Urinary bladder (tissue), 4 donors: ENCODE data around the gene RBM20. TPM values are rescaled to one million over a fixed set of nuclear protein-coding genes. Genes with fewer than 3 reads are reported as not detected.
A peak's percentile ranks its signal among the peaks of the same experiment; 100 is the strongest.
"Not testable (repeated sequence)": the region's sequence is repeated elsewhere in the genome, so short reads cannot be mapped to it uniquely, and the experiment has no call there.

Source experiments
- DNase-seq: peaks from one replicate; pipeline ENCODE4 v3.0.0-alpha.2; 2015; ENCODE audit errors: extremely low spot score
- H3K27ac ChIP-seq: one replicate; pipeline ENCODE4 v1.5.1; 2013; ENCODE audit warnings: low read depth, mild to moderate bottlenecking, moderate library complexity
- H3K36me3 ChIP-seq: one replicate; pipeline ENCODE4 v1.6.1; 2013; ENCODE audit warnings: mild to moderate bottlenecking, moderate library complexity; ENCODE audit not compliant: insufficient read depth
- H3K4me1 ChIP-seq: one replicate; pipeline ENCODE4 v1.6.1; 2013; ENCODE audit warnings: mild to moderate bottlenecking, moderate library complexity; ENCODE audit not compliant: insufficient read depth
- H3K4me3 ChIP-seq: one replicate; pipeline ENCODE4 v1.5.1; 2013; ENCODE audit warnings: low read depth, low read length
- WGBS: extraction: QIAGEN DNeasy Blood & Tissue Kit; methylation state at CpG from one replicate; pipeline ENCODE4 v1.1.7; 2013; 5-methylcytosine and 5-hydroxymethylcytosine counted together
- polyA plus RNA-seq: library from polyadenylated mRNA; stranded (reverse); fragments of 200-250 nt; gene quantifications from one replicate; pipeline ENCODE4 v1.2.3, GENCODE V29; 2013
- total RNA-seq: library from RNA; depleted of rRNA; stranded (reverse); fragments of >200 nt; gene quantifications from one replicate; pipeline ENCODE4 v1.2.3, GENCODE V29; 2014
- donor health status: healthy with polysubstance abuse.
- donor health status: healthy.

Gene RBM20
- total and polyA plus RNA-seq, 2 donors: 0.68 to 2.3 TPM

DNA sequence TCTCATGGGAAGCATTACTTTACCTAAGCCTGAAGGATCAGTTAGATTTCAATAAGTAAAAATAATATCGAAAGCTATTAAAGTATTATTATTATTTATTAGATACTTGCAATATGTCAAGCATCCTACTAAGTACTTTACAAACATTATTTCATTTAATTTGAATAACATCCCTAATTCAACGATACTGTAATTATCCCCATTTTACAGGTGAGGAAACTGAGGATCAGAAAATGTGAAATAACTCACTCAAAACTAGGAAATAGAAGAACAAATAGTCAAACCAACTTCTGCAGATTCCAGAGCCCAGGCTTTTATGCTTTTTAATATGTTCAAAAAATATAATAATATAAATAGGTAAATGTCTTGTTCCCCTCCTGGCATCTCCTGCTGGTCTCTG, 217.3 kb downstream of the RBM20 start:
- WGBS: 99% methylated on average over 2 of the region's 2 CpGs

DNA sequence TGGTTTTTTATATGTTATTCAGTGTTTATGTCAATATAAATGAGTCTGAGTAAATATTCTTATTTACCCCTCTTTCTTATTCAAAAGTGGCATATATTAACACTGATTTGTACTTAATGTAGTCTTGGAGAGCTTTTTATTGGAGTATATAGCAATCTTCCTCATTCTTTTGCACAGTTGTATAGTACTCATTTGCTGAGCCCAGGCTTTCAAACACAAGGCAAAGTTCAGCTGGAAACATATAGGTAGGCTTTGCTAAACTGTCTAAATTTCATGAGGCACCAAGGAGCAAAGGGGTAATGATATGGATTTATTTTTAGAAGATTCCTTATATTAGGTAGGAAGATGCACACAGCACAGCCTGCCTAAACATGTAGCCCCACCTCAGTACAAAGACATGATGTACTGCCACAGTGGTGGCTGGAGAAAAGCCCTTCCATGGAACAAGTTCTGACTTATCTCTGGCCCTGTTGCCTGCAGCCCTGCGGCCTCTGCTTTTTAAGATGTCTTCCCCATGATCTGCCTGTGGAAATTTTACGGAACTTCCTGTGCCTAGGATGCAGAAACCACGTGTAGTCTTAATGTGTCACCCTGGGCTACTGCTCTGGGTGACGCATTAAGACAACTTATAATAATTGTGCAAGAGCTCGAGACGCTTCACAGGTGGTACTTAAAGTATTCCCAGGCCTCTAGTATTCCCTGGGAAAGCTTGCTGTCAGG, 218.0 kb downstream of the RBM20 start:
- H3K4me3 ChIP-seq: no peak overlapping the region
- no peak for DNase-seq
- no peaks in the 10 kb centered on the region for H3K4me1 ChIP-seq
- H3K27ac ChIP-seq: no peak overlapping the region
- 74% methylated on average over 6 of the region's 6 CpGs for WGBS
- H3K36me3 ChIP-seq: no peaks in the 10 kb centered on the region

More for the DNA sequence above, 217.3 kb downstream of the RBM20 start:
- no peaks in the 10 kb centered on the region for H3K36me3 ChIP-seq
- no peak overlapping the region for H3K4me3 ChIP-seq
- H3K4me1 ChIP-seq: no peaks in the 10 kb centered on the region
- no peak for DNase-seq
- peak overlapping the region; percentile 30 for H3K27ac ChIP-seq

DNA sequence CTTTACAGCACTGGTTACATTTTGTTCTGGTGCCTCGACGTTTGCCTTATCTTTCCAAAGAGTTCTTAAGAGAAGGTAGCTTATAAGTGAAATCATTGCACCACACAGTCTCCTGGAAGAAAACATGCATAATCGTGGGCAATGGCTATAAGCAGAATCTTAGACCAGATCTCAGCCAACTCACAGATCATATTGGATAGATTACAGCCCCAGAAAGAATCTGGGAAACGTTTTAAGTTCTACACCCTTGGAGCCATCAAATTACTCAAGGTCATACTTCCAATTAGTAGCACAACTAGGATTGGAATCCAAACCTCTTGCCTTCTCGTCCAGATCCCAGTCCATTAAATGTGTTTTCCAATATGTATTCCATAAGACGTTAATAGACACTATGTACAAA, 218.8 kb downstream of the RBM20 start:
- H3K27ac ChIP-seq: no peak overlapping the region
- DNase-seq: no peak
- H3K4me1 ChIP-seq: no peaks in the 10 kb centered on the region
- H3K4me3 ChIP-seq: no peak overlapping the region
- no peaks in the 10 kb centered on the region for H3K36me3 ChIP-seq
- 71% methylated on average over 6 of the region's 6 CpGs for WGBS

DNA sequence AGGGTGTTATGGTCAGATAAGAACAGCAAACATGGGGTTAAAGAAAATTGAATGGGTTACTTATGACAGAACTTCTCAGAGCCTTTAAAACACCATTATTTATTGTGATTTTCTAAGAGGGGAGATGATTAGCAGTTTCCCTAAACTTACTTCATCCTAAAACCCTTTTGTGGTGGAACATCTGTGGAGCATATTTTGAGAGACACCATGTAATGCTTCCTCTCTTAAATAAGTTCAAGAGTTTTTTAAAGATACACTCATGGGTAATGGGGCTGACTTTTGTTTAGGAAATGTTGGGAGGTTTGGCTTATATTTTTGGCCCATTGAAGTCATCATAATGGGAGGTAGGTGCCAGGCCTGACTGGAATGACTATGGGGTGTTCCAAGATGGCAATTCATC, 219.2 kb downstream of the RBM20 start:
- DNase-seq: no peak
- H3K36me3 ChIP-seq: no peaks in the 10 kb centered on the region
- H3K4me1 ChIP-seq: no peaks in the 10 kb centered on the region
- no peak overlapping the region for H3K4me3 ChIP-seq
- H3K27ac ChIP-seq: no peak overlapping the region

DNA sequence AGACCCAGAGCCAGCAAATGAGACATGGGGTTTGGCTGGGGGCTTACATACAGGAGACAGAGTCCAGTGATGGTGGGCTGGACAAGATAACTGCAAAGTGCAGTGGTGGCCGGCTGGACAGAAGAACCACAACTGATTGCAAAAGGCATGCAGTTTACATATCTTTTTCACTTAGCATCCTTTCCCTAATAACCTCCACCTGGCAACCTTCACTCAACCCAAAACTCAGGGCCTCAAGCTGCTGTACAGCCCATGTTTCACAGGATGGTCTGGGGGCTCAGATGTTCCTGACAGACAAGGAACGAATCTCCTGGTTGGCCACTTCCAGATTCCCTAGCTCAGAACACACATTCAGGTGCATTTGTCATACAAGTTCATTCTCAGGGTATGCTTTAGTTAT, 219.8 kb downstream of the RBM20 start:
- Histone ChIP-seq H3K4me3 (no peak overlapping the region), H3K27ac (peak overlapping the region; percentile 82), H3K36me3 (no peaks in the 10 kb centered on the region), H3K4me1 (no peaks in the 10 kb centered on the region)
- DNase-seq: no peak
- 81% methylated on average over 2 of the region's 2 CpGs for WGBS

DNA sequence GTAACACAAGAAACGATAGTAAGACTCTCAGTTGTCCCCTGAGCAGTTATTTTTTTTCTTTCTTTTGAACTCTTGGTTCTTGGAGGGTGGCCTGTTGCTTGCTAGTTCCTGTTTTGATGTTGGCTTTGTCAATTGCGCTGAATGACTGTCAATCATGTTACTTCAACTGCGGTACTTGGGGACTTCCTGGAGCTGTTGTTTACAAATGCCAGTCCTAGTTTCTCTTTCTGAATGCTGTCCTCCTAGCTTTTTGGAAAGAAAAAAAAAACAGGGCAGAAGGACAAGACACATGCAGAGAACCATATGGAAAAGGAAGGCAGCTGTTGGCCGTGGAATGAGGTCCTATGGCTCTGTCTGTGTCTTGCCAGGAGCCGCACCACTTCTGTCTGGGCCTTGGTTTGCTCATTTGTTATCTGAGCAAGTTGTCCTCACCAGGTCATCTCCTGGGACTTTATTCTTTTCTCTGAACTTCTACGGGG, 220.6 kb downstream of the RBM20 start:
- Histone ChIP-seq H3K4me3 (no peak overlapping the region), H3K27ac (peak overlapping the region; percentile 82), H3K4me1 (no peaks in the 10 kb centered on the region), H3K36me3 (no peaks in the 10 kb centered on the region)
- 29% methylated on average over 6 of the region's 6 CpGs for WGBS
- no peak for DNase-seq

DNA sequence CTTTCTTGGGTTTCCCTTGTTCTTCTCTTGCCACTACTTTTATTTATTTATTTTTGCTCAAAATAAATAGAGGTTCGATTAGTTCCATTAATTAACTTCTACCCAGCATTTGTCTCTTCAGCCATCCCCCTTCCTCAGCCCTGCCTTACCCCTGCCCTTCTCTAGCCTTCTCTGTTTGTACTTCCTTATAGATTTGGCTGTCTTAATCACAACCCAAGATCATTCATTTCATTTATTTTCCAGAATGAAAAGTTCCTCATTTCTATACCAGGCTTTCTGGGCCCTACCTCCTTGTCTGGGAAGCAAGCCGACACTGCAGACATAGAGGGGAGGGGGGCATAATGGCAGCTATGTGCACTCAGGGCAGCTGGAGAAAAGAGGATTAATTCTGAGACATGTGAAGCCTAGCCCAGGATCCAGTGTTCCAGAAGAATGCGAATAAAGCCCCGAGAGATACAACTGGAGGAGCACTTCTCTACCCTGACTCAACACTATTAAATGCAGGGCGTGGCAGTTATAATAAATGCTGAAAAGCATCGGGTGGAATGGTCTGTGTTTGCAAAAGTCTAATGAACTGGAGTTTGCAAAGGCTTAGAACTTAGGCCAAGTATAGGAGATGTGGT, 221.2 kb downstream of the RBM20 start:
- Histone ChIP-seq H3K36me3 (no peaks in the 10 kb centered on the region), H3K27ac (peak overlapping the region; percentile 82), H3K4me3 (no peak overlapping the region), H3K4me1 (no peaks in the 10 kb centered on the region)
- 11% methylated on average over 6 of the region's 6 CpGs for WGBS
- peak; percentile 62 for DNase-seq

DNA sequence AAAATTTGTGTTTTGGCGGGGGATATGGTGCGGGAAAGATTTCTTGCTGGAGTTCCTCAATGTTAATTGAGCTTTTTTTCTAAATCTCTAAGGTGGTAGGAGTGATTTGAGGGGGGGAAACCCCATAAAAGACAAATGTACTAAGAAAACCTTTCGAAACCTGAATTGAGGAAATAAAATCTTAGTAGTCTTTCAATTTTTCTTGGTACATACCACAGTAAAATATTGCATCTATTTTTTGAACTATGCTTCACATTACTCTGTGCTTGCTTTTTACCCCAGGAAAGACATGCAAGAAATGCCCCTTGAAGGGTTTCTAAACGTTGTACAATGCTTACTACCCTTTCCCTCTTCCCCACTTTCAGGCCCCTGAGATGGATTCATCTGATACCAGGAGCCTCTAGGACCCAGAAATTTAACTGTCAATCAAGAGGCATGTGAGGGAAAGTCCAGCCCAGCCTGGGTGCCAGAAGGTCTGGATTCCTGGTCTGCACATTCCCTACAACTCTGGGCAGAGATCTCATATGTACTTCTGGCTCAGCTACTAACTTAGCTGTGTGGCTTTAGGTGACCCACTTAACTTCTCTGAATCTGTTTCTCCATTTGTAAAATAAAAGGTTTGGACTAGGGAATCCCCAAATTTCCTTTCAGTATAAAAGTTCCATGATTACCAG, 221.8 kb downstream of the RBM20 start:
- Histone ChIP-seq H3K36me3 (no peaks in the 10 kb centered on the region), H3K4me1 (no peaks in the 10 kb centered on the region), H3K4me3 (no peak overlapping the region), H3K27ac (peak overlapping the region; percentile 52)
- no peak for DNase-seq
- 43% methylated on average over 4 of the region's 4 CpGs for WGBS

DNA sequence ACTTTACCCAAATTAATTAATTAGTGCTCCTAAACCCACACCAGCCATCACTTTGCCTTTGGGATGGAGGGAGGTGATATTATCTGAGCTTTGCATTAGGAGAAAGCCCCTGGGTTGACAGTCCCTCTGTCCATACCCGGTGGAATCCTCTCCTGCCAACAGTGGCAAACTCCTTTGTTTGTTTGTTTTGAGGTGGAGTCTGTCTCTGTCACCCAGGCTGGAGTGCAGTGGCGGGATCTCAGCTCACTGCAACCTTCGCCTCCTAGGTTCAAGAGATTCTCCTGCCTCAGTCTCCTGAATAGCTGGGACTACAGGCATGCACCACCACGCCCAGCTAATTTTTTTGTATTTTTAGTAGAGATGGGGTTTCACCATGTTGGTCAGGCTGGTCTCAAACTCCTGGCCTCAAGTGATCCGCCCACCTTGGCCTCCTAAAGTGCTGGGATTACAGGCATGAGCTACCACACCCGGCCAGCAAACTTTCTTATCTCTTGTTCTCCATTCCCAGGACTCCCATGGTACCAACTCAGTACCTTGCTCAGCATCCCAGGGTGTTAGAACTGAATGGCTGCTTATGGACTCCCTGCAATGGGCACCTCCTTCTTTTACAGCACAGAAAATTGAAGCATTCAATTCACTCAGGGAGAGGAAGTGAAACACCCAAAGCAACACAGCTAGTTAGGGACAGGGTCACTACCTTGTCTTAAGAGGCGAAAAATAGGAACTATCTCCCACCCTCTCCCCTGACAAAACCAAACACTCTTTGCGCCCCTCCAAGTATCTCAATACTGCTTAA, 223.1 kb downstream of the RBM20 start:
- not testable (repeated sequence) for H3K4me3 ChIP-seq, H3K27ac ChIP-seq, H3K4me1 ChIP-seq, DNase-seq, H3K36me3 ChIP-seq
- WGBS: 81% methylated on average over 8 of the region's 8 CpGs

DNA sequence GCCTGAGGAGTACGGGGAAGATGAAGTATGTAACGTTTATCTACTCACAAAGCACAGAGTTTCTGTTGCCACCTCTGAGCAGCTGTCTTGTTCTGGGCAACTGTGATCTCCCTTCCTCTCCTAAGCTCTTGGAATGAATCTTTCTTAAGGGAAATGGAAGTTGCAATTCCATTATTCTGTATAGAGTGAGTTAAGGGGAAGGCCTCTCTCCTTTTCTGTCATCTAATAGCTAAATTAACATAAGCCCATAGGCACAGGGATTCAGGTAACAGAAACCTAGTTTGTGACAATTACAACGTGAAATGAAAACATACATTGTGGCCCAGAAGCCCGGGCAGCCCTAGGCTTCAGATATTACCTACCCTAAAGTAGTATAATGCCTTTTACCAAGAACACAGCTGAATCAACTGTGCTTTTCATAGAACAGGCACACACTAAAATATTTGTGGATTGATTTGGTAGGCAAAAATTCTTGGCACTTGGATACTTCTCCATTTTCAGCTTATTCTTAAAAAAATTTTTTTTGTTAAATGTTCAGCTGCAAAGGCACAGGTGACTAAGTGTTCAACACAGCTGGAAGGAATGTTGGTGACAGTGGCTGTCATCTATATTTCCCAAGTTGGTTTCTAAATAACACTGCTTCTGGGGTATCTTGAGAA, 223.8 kb downstream of the RBM20 start:
- H3K36me3 ChIP-seq: no peaks in the 10 kb centered on the region
- H3K27ac ChIP-seq: no peak overlapping the region
- WGBS: 61% methylated on average over 4 of the region's 4 CpGs
- no peak for DNase-seq
- H3K4me3 ChIP-seq: no peak overlapping the region
- no peaks in the 10 kb centered on the region for H3K4me1 ChIP-seq

DNA sequence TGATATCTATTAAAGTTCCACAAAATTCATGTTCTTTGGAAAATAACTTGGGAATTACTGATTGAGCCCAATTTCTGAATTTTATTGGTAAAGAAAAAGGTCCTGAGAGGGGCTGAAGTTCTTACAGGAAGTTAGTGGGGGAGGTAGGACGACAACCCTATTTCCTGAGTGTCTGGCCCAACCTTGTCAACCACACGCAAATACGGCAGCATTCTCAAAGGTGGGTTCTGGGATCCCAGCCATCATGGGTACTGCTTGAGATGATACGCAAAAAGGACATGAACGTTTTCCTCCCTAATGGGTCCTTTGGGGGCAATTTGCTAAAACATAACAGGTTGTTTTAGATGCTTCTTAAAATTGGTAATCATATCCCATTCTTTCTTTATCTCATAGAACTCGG, 224.8 kb downstream of the RBM20 start:
- Histone ChIP-seq H3K4me3 (no peak overlapping the region), H3K36me3 (no peaks in the 10 kb centered on the region), H3K4me1 (no peaks in the 10 kb centered on the region), H3K27ac (no peak overlapping the region)
- DNase-seq: no peak
- WGBS: 82% methylated on average over 6 of the region's 6 CpGs

DNA sequence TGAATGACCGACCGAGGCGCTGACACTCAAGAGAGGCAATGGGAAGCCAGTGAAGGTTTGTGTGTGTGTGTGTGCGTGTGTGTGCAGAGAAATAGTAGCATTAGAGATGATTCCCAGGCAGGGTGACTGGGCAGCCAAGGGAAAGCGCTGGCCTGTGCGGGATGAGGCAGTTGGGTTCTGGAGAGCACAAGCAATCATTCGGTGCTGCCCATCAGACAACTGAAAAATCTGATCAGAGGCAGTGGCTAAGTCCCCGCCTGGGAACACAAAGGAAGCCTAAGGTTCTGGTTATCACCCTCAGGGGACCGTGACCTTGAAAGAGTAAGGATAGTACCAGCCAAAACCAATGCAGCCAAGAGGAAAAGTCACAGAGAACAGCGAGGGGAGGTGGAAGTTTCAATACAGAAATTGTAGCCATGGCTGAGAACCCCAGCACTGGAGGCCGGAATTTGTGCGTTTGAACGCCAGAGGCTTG, 226.7 kb downstream of the RBM20 start:
- no peak for DNase-seq
- 62% methylated on average over 13 of the region's 13 CpGs for WGBS
- Histone ChIP-seq H3K4me1 (no peaks in the 10 kb centered on the region), H3K27ac (peak overlapping the region; percentile 70), H3K4me3 (no peak overlapping the region), H3K36me3 (no peaks in the 10 kb centered on the region)
